ENCODE data around the gene PDCD1LG2. TPM values are rescaled to one million over a fixed set of nuclear protein-coding genes. Genes with fewer than 3 reads are reported as not detected.

PDCD1LG2 gene
- total RNA-seq, 1 donor from 2014 or later = under 0.01 TPM

GRCh38 chr9:5529683-5530221 is 19.4 kb downstream of the PDCD1LG2 start:
- no peaks in the 10 kb centered on the region for H3K27me3 ChIP-seq (ENCODE audit: control insufficient read depth, insufficient read depth, low read length)
- TF ChIP-seq, protein P1, sequence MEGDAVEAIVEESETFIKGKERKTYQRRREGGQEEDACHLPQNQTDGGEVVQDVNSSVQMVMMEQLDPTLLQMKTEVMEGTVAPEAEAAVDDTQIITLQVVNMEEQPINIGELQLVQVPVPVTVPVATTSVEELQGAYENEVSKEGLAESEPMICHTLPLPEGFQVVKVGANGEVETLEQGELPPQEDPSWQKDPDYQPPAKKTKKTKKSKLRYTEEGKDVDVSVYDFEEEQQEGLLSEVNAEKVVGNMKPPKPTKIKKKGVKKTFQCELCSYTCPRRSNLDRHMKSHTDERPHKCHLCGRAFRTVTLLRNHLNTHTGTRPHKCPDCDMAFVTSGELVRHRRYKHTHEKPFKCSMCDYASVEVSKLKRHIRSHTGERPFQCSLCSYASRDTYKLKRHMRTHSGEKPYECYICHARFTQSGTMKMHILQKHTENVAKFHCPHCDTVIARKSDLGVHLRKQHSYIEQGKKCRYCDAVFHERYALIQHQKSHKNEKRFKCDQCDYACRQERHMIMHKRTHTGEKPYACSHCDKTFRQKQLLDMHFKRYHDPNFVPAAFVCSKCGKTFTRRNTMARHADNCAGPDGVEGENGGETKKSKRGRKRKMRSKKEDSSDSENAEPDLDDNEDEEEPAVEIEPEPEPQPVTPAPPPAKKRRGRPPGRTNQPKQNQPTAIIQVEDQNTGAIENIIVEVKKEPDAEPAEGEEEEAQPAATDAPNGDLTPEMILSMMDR (IDR thresholded peaks at IDR 0.05; ENCODE audit: insufficient read depth, low read length, severe bottlenecking) = no peak
- no peak overlapping the region for H3K4me3 ChIP-seq (ENCODE audit: low read depth, low read length)
- DNase-seq (ENCODE audit: low read depth) (peak; percentile 64), FAIRE-seq (no peak)
- peaks cover 1% of the 10 kb centered on the region for H3K36me3 ChIP-seq (ENCODE audit: control insufficient read depth, insufficient read depth, low read length)

GRCh38 chr9:5531101-5531882 is 21.0 kb downstream of the PDCD1LG2 start:
- no peak for FAIRE-seq
- no peak overlapping the region for H3K4me3 ChIP-seq (ENCODE audit: low read depth, low read length)
- peaks cover 1% of the 10 kb centered on the region for H3K36me3 ChIP-seq (ENCODE audit: control insufficient read depth, insufficient read depth, low read length)
- peak; percentile 36 for DNase-seq (ENCODE audit: low read depth)
- no peaks in the 10 kb centered on the region for H3K27me3 ChIP-seq (ENCODE audit: control insufficient read depth, insufficient read depth, low read length)
- TF ChIP-seq, protein P1 (IDR thresholded peaks at IDR 0.05; ENCODE audit: insufficient read depth, low read length, severe bottlenecking) = no peak

DNA sequence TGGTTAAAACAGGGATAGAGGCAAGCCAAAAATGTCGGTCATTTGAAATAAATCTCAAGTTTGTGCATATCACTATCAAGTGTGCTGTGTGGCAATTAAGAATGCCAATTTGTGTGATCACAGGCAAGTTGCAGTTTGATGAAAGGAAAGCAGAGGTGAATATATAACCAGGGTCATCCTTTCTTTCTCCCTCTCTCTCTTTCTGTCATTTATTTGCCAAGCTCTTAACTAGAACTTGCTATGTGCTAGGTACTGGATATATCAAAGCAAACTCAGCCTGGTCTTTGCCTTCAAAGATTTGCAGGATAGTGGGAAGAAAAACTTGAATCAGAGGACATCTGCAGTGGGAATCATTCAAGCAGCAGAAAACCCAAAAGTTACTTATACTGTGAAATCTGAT is 22.0 kb downstream of the PDCD1LG2 start:
- TF ChIP-seq, protein P1 (IDR thresholded peaks at IDR 0.05; ENCODE audit: insufficient read depth, low read length, severe bottlenecking) = no peak
- DNase-seq (ENCODE audit: low read depth) = no peak
- Histone ChIP-seq H3K4me3 (ENCODE audit: low read depth, low read length) (no peak overlapping the region), H3K36me3 (ENCODE audit: control insufficient read depth, insufficient read depth, low read length) (peaks cover 1% of the 10 kb centered on the region), H3K27me3 (ENCODE audit: control insufficient read depth, insufficient read depth, low read length) (no peaks in the 10 kb centered on the region)
- FAIRE-seq = no peak

- H3K4me3 ChIP-seq (ENCODE audit: low read depth, low read length) = no peak overlapping the region
- peaks cover 1% of the 10 kb centered on the region for H3K36me3 ChIP-seq (ENCODE audit: control insufficient read depth, insufficient read depth, low read length)
- TF ChIP-seq, protein P1 (IDR thresholded peaks at IDR 0.05; ENCODE audit: insufficient read depth, low read length, severe bottlenecking) = no peak
- DNase-seq (ENCODE audit: low read depth) = no peak
- H3K27me3 ChIP-seq (ENCODE audit: control insufficient read depth, insufficient read depth, low read length) = no peaks in the 10 kb centered on the region
- FAIRE-seq = no peak
These were observed 22.5 kb downstream of the PDCD1LG2 start for GRCh38 chr9:5532790-5533189.

- no peaks in the 10 kb centered on the region for H3K27me3 ChIP-seq (ENCODE audit: control insufficient read depth, insufficient read depth, low read length)
- peaks cover 1% of the 10 kb centered on the region for H3K36me3 ChIP-seq (ENCODE audit: control insufficient read depth, insufficient read depth, low read length)
- no peak for FAIRE-seq
- DNase-seq (ENCODE audit: low read depth) = no peak
- TF ChIP-seq, protein P1 (IDR thresholded peaks at IDR 0.05; ENCODE audit: insufficient read depth, low read length, severe bottlenecking) = no peak
- H3K4me3 ChIP-seq (ENCODE audit: low read depth, low read length) = no peak overlapping the region
These were observed 26.4 kb downstream of the PDCD1LG2 start for GRCh38 chr9:5536684-5537083.
